ENCODE results near the gene ATP13A5. TPM values are rescaled to one million over a fixed set of nuclear protein-coding genes. Genes with fewer than 3 reads are reported as not detected.

Gene ATP13A5
- total RNA-seq, 1 experiment from 2014 or later = not detected

- no peak for DNase-seq (ENCODE audit: low spot score)
- no peak overlapping the region for H3K27ac ChIP-seq (ENCODE audit: low read depth, low read length, poor library complexity, severe bottlenecking)
- no peaks in the 10 kb centered on the region for H3K36me3 ChIP-seq (ENCODE audit: insufficient read depth, low read length, poor library complexity, severe bottlenecking)
- no peaks in the 10 kb centered on the region for H3K4me1 ChIP-seq (ENCODE audit: insufficient read depth, low read length, poor library complexity, severe bottlenecking)
- POLR2A ChIA-PET (ENCODE audit: low non-redundant PET) = no interaction called here
- TF ChIP-seq EZH2 (IDR thresholded peaks at IDR 0.05; ENCODE audit: borderline replicate concordance, low read depth, low read length, poor library complexity, severe bottlenecking) (no peak), CTCF (conservative IDR thresholded peaks at IDR 0.05; ENCODE audit: low read depth, low read length) (no peak)
- CTCF ChIA-PET = no interaction called here
- no peaks in the 10 kb centered on the region for H3K27me3 ChIP-seq (replicated peaks; ENCODE audit: insufficient read depth, low read depth, low read length, poor library complexity)
- H3K9me3 ChIP-seq (ENCODE audit: low read depth, low read length, poor library complexity, severe bottlenecking) = no peaks in the 10 kb centered on the region
- intact Hi-C loops (cut with micrococcal nuclease; ENCODE audit: unreplicated experiment) = no loop called here
- no peak overlapping the region for H3K4me3 ChIP-seq (ENCODE audit: low read depth, low read length, poor library complexity, severe bottlenecking)
- BruUV-seq (replicated peaks) = no TSS peak
These were observed 86.2 kb downstream of the ATP13A5 start for GRCh38 chr3:193292386-193292785.

- Histone ChIP-seq H3K36me3 (ENCODE audit: insufficient read depth, low read length, poor library complexity, severe bottlenecking) (no peaks in the 10 kb centered on the region), H3K4me3 (ENCODE audit: low read depth, low read length, poor library complexity, severe bottlenecking) (no peak overlapping the region), H3K4me1 (ENCODE audit: insufficient read depth, low read length, poor library complexity, severe bottlenecking) (no peaks in the 10 kb centered on the region), H3K27ac (ENCODE audit: low read depth, low read length, poor library complexity, severe bottlenecking) (no peak overlapping the region), H3K27me3 (replicated peaks; ENCODE audit: insufficient read depth, low read depth, low read length, poor library complexity) (no peaks in the 10 kb centered on the region), H3K9me3 (ENCODE audit: low read depth, low read length, poor library complexity, severe bottlenecking) (no peaks in the 10 kb centered on the region)
- no peak for TF ChIP-seq CTCF (conservative IDR thresholded peaks at IDR 0.05; ENCODE audit: low read depth, low read length)
- no peak for TF ChIP-seq EZH2 (IDR thresholded peaks at IDR 0.05; ENCODE audit: borderline replicate concordance, low read depth, low read length, poor library complexity, severe bottlenecking)
- no peak for DNase-seq (ENCODE audit: low spot score)
- intact Hi-C loops (cut with micrococcal nuclease; ENCODE audit: unreplicated experiment) = no loop called here
- BruUV-seq (replicated peaks) = no TSS peak
- ChIA-PET POLR2A (ENCODE audit: low non-redundant PET) (no interaction called here), CTCF (no interaction called here)
These were observed 107.3 kb downstream of the ATP13A5 start for GRCh38 chr3:193271101-193271840.

- Histone ChIP-seq H3K9me3 (ENCODE audit: low read depth, low read length, poor library complexity, severe bottlenecking) (no peaks in the 10 kb centered on the region), H3K4me1 (ENCODE audit: insufficient read depth, low read length, poor library complexity, severe bottlenecking) (no peaks in the 10 kb centered on the region), H3K27me3 (replicated peaks; ENCODE audit: insufficient read depth, low read depth, low read length, poor library complexity) (no peaks in the 10 kb centered on the region), H3K4me3 (ENCODE audit: low read depth, low read length, poor library complexity, severe bottlenecking) (no peak overlapping the region), H3K27ac (ENCODE audit: low read depth, low read length, poor library complexity, severe bottlenecking) (no peak overlapping the region), H3K36me3 (ENCODE audit: insufficient read depth, low read length, poor library complexity, severe bottlenecking) (no peaks in the 10 kb centered on the region)
- ChIA-PET POLR2A (ENCODE audit: low non-redundant PET) (no interaction called here), CTCF (no interaction called here)
- DNase-seq (ENCODE audit: low spot score) = no peak
- no peak for TF ChIP-seq CTCF (conservative IDR thresholded peaks at IDR 0.05; ENCODE audit: low read depth, low read length)
- no TSS peak for BruUV-seq (replicated peaks)
- intact Hi-C loops (cut with micrococcal nuclease; ENCODE audit: unreplicated experiment) = no loop called here
These were observed 108.1 kb downstream of the ATP13A5 start for GRCh38 chr3:193270451-193270850.
